Ovary (tissue), 3 donors: Measurements from ENCODE around the gene PRKG1.

Experiments used
- CTCF ChIP-seq, 3 donors: fragments of 450-650 bp in 2 of 3; fragments of 200-600 bp in 1 of 3; IDR thresholded peaks; one replicate each; pipeline versions ENCODE4 v1.5.1 to v1.8.0; 2016 to 2022; ENCODE audit warnings: antibody characterized with exemption in 3 of 3, mild to moderate bottlenecking in 1 of 3
- POLR2A ChIP-seq: fragments of 450-650 bp; IDR thresholded peaks from one replicate; pipeline ENCODE4 v1.6.1; 2017; ENCODE audit warnings: antibody characterized with exemption, mild to moderate bottlenecking, moderate library complexity
- donor health status: DM: no; HTN: no; CAD: no.

GRCh38 chr10:51479711-51480110, 405.4 kb downstream of the PRKG1 start:
- TF ChIP-seq CTCF (IDR thresholded peaks at IDR 0.05) = no peak
- TF ChIP-seq POLR2A = no peak
